HepG2 (cell line): ENCODE measurements around the gene ELOVL5.

Experiments used
- CEBPB ChIP-seq: IDR thresholded peaks from 2 replicates; pipeline ENCODE4 v1.6.1; 2011; ENCODE audit warnings: low read depth, low read length, improper control_type of control experiment, borderline replicate concordance
- MYC ChIP-seq: sonication (generic); formaldehyde crosslinking; IDR thresholded peaks from 2 replicates; pipeline ENCODE4 v1.9.0; 2021; ENCODE audit warnings: missing genetic modification reagents, borderline replicate concordance
- SOX5 ChIP-seq: IDR thresholded peaks from 2 replicates; pipeline ENCODE4 v1.6.1; 2016; ENCODE audit warnings: borderline replicate concordance

GRCh38 chr6:53335224-53335994, 13.3 kb downstream of the ELOVL5 start:
- TF ChIP-seq CEBPB: no peak
- TF ChIP-seq MYC (CRISPR knock-in tag): no peak
- TF ChIP-seq SOX5 (CRISPR knock-in tag): no peak
